K562 (cell line): ENCODE measurements around the gene PRMT5. TPM values are rescaled to one million over a fixed set of nuclear protein-coding genes. Genes with fewer than 3 reads are reported as not detected.

Experiments used
- BRF1 ChIP-seq: IDR thresholded peaks from 3 replicates; pipeline ENCODE4 v1.6.1; 2011; ENCODE audit warnings: borderline replicate concordance, mild to moderate bottlenecking; ENCODE audit not compliant: insufficient read length; ENCODE audit errors: extremely low read depth
- CTBP1 ChIP-seq: fragments of 450-650 bp; IDR thresholded peaks from 2 replicates; pipeline ENCODE4 v1.6.1; 2016; ENCODE audit warnings: borderline replicate concordance
- JUND ChIP-seq, 2 experiments: IDR thresholded peaks; 2 replicates in 1 of 2; 3 replicates in 1 of 2; pipeline ENCODE4 v1.6.1; 2011; ENCODE audit warnings: borderline replicate concordance in 2 of 2, low read depth in 2 of 2, low read length in 2 of 2, improper control_type of control experiment in 1 of 2, missing biosample characterization in 1 of 2, missing genetic modification characterization in 1 of 2, missing genetic modification reagents in 1 of 2
- MECOM ChIP-seq: fragments of 250-450 bp; sonication (Bioruptor Pico); IDR thresholded peaks from 2 replicates; pipeline ENCODE4 v1.8.0; 2022; ENCODE audit warnings: inconsistent platforms
- MEIS2 ChIP-seq: fragments of 450-650 bp; IDR thresholded peaks from 2 replicates; pipeline ENCODE4 v1.6.1; 2014; ENCODE audit warnings: mild to moderate bottlenecking; ENCODE audit not compliant: partially characterized antibody
- SMARCC2 ChIP-seq: fragments of 450-650 bp; IDR thresholded peaks from 2 replicates; pipeline ENCODE4 v1.6.1; 2017; ENCODE audit warnings: antibody characterized with exemption, moderate library complexity, mild to moderate bottlenecking, low read depth
- SRF ChIP-seq, 2 experiments: fragments of 250-450, 450-650 bp in 1 of 2; sonication (Bioruptor Pico) in 1 of 2; sonication (generic) in 1 of 2; formaldehyde crosslinking; IDR thresholded peaks; 2 replicates each; pipeline versions ENCODE4 v1.5.0 to v1.5.1; 2020 to 2022; ENCODE audit warnings: mild to moderate bottlenecking in 1 of 2, missing genetic modification reagents in 1 of 2
- polyA plus RNA-seq, 8 experiments: library from polyadenylated mRNA; depleted of rRNA in 4 of 8; stranded (reverse) in 5 of 8; unstranded in 3 of 8; fragments of >200 nt; fragmentation: Nextera tagmentation in 2 of 8; fragmentation: Illumina TruSeq in 1 of 8; extraction: Ambion mirVana in 2 of 8; extraction: Trizol in 1 of 8; gene quantifications; 2 replicates each; pipeline versions ENCODE4 v1.2.1 to v1.2.3, GENCODE V29; 2011 to 2014; ENCODE audit warnings: inconsistent platforms in 1 of 8, missing spikeins in 1 of 8
- total RNA-seq, 7 experiments: library from RNA; depleted of rRNA in 6 of 7; stranded (reverse); fragments of >200 nt in 6 of 7; fragmentation: Illumina TruSeq in 2 of 7; extraction: Trizol in 2 of 7; gene quantifications; 2 replicates each; pipeline versions ENCODE4 v1.2.1 to v1.2.3, GENCODE V29; 2011 to 2021; ENCODE audit warnings: low replicate concordance in 1 of 7
- TF ChIP-seq, protein P1 (sequence below): fragments of 200-800 bp; sonication (Bioruptor generic); IDR thresholded peaks from 2 replicates; pipeline ENCODE4 v1.6.1; 2016; ENCODE audit warnings: missing genetic modification characterization, missing compliant biosample characterization
- TF ChIP-seq, protein P2 (sequence below), 2 experiments: IDR thresholded peaks in 1 of 2; conservative IDR thresholded peaks in 1 of 2; 2 replicates each; pipeline ENCODE4 v1.6.1; 2016; ENCODE audit warnings: low read depth in 2 of 2, mild to moderate bottlenecking in 1 of 2, missing compliant biosample characterization in 1 of 2, missing genetic modification characterization in 1 of 2, moderate library complexity in 1 of 2
- TF ChIP-seq, protein P3 (sequence below): fragments of 450-650 bp; IDR thresholded peaks from 2 replicates; pipeline ENCODE4 v1.6.1; 2016
- TF ChIP-seq, protein P4 (sequence below): fragments of 450-650 bp; IDR thresholded peaks from 2 replicates; pipeline ENCODE4 v1.6.1; 2017; ENCODE audit warnings: antibody characterized with exemption, mild to moderate bottlenecking

The PRMT5 gene
- total and polyA plus RNA-seq, 9 of the 15 experiments (the other 6 are each of a cell fraction or from before 2014, with no cell fraction given): 114 to 552 (median 222) TPM

DNA sequence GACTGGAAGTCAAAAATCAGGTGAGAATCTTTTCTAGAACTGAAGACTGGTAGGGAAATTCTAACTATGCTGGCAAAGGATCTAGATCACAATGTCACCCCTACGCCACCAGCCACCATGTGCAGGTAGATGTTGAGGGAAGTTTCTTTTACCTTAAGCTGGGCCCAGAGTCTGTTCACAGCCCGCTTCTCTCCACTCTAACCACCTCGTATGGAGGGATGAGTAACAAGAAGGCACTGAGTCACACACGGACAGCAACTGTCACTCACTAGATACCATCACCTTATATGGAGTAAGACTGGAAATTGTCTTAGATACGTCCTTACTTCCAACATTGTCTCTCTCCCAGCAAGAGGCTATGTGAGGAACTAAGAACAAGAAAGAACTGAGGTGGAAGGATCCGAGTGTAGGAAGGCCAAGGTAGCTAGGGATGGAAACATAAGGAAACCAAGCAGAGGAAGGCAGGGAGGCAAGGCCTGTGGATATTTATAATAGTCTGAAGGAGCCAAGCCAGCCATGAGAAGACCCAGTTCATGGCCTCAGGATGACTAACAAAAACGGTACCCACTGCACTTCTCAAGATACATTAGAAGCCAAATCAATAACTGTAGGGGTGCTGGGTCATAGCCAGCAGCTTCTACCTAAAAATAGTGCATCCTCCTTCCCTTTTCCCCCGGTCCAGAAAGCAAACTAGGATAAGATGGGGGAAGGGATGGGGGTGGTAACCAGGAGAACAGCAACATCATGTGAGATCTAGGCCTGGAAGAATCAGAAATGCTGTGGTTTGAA, 30.7 kb downstream of the PRMT5 start (continued):
- TF ChIP-seq, protein P1, sequence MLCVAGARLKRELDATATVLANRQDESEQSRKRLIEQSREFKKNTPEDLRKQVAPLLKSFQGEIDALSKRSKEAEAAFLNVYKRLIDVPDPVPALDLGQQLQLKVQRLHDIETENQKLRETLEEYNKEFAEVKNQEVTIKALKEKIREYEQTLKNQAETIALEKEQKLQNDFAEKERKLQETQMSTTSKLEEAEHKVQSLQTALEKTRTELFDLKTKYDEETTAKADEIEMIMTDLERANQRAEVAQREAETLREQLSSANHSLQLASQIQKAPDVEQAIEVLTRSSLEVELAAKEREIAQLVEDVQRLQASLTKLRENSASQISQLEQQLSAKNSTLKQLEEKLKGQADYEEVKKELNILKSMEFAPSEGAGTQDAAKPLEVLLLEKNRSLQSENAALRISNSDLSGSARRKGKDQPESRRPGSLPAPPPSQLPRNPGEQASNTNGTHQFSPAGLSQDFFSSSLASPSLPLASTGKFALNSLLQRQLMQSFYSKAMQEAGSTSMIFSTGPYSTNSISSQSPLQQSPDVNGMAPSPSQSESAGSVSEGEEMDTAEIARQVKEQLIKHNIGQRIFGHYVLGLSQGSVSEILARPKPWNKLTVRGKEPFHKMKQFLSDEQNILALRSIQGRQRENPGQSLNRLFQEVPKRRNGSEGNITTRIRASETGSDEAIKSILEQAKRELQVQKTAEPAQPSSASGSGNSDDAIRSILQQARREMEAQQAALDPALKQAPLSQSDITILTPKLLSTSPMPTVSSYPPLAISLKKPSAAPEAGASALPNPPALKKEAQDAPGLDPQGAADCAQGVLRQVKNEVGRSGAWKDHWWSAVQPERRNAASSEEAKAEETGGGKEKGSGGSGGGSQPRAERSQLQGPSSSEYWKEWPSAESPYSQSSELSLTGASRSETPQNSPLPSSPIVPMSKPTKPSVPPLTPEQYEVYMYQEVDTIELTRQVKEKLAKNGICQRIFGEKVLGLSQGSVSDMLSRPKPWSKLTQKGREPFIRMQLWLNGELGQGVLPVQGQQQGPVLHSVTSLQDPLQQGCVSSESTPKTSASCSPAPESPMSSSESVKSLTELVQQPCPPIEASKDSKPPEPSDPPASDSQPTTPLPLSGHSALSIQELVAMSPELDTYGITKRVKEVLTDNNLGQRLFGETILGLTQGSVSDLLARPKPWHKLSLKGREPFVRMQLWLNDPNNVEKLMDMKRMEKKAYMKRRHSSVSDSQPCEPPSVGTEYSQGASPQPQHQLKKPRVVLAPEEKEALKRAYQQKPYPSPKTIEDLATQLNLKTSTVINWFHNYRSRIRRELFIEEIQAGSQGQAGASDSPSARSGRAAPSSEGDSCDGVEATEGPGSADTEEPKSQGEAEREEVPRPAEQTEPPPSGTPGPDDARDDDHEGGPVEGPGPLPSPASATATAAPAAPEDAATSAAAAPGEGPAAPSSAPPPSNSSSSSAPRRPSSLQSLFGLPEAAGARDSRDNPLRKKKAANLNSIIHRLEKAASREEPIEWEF: no peak
- TF ChIP-seq CTBP1: peak; percentile 60; the same call in 1 of the 2 replicates
- 0 out of 2 replicates have a peak, but pooled peaks have one; percentile 38 for TF ChIP-seq SMARCC2
- no peak for TF ChIP-seq BRF1
- peak; percentile 76 for TF ChIP-seq MEIS2
- TF ChIP-seq MECOM: peak; percentile 91
- TF ChIP-seq, protein P2, sequence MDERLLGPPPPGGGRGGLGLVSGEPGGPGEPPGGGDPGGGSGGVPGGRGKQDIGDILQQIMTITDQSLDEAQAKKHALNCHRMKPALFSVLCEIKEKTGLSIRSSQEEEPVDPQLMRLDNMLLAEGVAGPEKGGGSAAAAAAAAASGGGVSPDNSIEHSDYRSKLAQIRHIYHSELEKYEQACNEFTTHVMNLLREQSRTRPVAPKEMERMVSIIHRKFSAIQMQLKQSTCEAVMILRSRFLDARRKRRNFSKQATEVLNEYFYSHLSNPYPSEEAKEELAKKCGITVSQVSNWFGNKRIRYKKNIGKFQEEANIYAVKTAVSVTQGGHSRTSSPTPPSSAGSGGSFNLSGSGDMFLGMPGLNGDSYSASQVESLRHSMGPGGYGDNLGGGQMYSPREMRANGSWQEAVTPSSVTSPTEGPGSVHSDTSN (CRISPR knock-in tag; IDR thresholded peaks at IDR 0.05; ENCODE audit: low read depth): peak; percentile 33; the same call in 1 of the 2 replicates
- TF ChIP-seq, protein P2 (tag; conservative IDR thresholded peaks at IDR 0.05; ENCODE audit: low read depth): peak; percentile 66
- peak; percentile 73 for TF ChIP-seq JUND (IDR thresholded peaks at IDR 0.05; ENCODE audit: borderline replicate concordance, low read depth, low read length)
- TF ChIP-seq JUND (tag; IDR thresholded peaks at IDR 0.05; ENCODE audit: borderline replicate concordance, low read depth, low read length): peak; percentile 43; the same call in 1 of the 3 replicates
- TF ChIP-seq, protein P3, sequence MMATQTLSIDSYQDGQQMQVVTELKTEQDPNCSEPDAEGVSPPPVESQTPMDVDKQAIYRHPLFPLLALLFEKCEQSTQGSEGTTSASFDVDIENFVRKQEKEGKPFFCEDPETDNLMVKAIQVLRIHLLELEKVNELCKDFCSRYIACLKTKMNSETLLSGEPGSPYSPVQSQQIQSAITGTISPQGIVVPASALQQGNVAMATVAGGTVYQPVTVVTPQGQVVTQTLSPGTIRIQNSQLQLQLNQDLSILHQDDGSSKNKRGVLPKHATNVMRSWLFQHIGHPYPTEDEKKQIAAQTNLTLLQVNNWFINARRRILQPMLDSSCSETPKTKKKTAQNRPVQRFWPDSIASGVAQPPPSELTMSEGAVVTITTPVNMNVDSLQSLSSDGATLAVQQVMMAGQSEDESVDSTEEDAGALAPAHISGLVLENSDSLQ: peak; percentile 95
- TF ChIP-seq, protein P4, sequence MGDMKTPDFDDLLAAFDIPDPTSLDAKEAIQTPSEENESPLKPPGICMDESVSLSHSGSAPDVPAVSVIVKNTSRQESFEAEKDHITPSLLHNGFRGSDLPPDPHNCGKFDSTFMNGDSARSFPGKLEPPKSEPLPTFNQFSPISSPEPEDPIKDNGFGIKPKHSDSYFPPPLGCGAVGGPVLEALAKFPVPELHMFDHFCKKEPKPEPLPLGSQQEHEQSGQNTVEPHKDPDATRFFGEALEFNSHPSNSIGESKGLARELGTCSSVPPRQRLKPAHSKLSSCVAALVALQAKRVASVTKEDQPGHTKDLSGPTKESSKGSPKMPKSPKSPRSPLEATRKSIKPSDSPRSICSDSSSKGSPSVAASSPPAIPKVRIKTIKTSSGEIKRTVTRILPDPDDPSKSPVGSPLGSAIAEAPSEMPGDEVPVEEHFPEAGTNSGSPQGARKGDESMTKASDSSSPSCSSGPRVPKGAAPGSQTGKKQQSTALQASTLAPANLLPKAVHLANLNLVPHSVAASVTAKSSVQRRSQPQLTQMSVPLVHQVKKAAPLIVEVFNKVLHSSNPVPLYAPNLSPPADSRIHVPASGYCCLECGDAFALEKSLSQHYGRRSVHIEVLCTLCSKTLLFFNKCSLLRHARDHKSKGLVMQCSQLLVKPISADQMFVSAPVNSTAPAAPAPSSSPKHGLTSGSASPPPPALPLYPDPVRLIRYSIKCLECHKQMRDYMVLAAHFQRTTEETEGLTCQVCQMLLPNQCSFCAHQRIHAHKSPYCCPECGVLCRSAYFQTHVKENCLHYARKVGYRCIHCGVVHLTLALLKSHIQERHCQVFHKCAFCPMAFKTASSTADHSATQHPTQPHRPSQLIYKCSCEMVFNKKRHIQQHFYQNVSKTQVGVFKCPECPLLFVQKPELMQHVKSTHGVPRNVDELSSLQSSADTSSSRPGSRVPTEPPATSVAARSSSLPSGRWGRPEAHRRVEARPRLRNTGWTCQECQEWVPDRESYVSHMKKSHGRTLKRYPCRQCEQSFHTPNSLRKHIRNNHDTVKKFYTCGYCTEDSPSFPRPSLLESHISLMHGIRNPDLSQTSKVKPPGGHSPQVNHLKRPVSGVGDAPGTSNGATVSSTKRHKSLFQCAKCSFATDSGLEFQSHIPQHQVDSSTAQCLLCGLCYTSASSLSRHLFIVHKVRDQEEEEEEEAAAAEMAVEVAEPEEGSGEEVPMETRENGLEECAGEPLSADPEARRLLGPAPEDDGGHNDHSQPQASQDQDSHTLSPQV: peak; percentile 51
- peak; percentile 40 to 92; a peak in 2 of 4 replicates for TF ChIP-seq SRF (CRISPR knock-in tag; IDR thresholded peaks at IDR 0.05)
